CD4-positive, alpha-beta T cell (primary cell): ENCODE measurements around the gene BEND5. TPM values are rescaled to one million over a fixed set of nuclear protein-coding genes. Genes with fewer than 3 reads are reported as not detected.

Experiments
- ATAC-seq: fragments of 200-7000 bp; cut with Tn5 transposase; one replicate; pipeline ENCODE4 v1.10.0; 2022; ENCODE audit warnings: mild to moderate bottlenecking; ENCODE audit not compliant: poor library complexity
- CTCF ChIA-PET: fragments of 350-600 bp; sonication (Branson Sonifier 250); formaldehyde crosslinking; loops from one replicate; lab custom pipeline; 2021; ENCODE audit warnings: antibody characterized with exemption, inconsistent platforms; lab: Charles Lee
- POLR2A ChIA-PET: fragments of 350-600 bp; sonication (Branson Sonifier 250); formaldehyde crosslinking; loops from one replicate; lab custom pipeline; 2021; ENCODE audit warnings: antibody characterized with exemption, inconsistent platforms; lab: Charles Lee
- DNase-seq, 14 experiments: peaks; one replicate each; pipeline ENCODE4 v3.0.0-alpha.2; 2013 to 2020; ENCODE audit warnings: mixed read lengths in 2 of 14
- H3K27ac ChIP-seq, 2 donors: one replicate each; pipeline versions ENCODE4 v1.5.1 to v1.7.0; 2013; ENCODE audit warnings: low read length in 2 of 2, low read depth in 1 of 2, mild to moderate bottlenecking in 1 of 2
- H3K27me3 ChIP-seq, 2 experiments: 1 replicate in 1 of 2; 2 replicates in 1 of 2; pipeline versions ENCODE4 v1.6.1 to v1.7.0; 2013; ENCODE audit warnings: low read length in 2 of 2, control low read depth in 1 of 2, mild to moderate bottlenecking in 1 of 2, moderate library complexity in 1 of 2; ENCODE audit not compliant: insufficient read depth in 2 of 2, control insufficient read depth in 1 of 2
- H3K36me3 ChIP-seq: one replicate; pipeline ENCODE4 v1.6.1; 2013; ENCODE audit warnings: low read length, control low read depth; ENCODE audit not compliant: insufficient read depth
- H3K4me1 ChIP-seq: one replicate; pipeline ENCODE4 v1.6.1; 2013; ENCODE audit warnings: low read length, control low read depth; ENCODE audit not compliant: insufficient read depth
- H3K4me3 ChIP-seq: one replicate; pipeline ENCODE4 v1.5.1; 2013; ENCODE audit warnings: mild to moderate bottlenecking, low read length, moderate library complexity
- H3K9me3 ChIP-seq, 2 experiments: 1 replicate in 1 of 2; 2 replicates in 1 of 2; pipeline versions ENCODE4 v1.6.1 to v1.7.0; 2013; ENCODE audit warnings: low read length in 2 of 2, mild to moderate bottlenecking in 2 of 2, control low read depth in 1 of 2, moderate library complexity in 1 of 2; ENCODE audit not compliant: control insufficient read depth in 1 of 2, insufficient read depth in 1 of 2
- H3K27ac Mint-ChIP-seq: one replicate; pipeline ENCODE4 v1.8.0; 2020; ENCODE audit warnings: mixed read lengths
- H3K27me3 Mint-ChIP-seq: one replicate; pipeline ENCODE4 v1.8.0; 2021; ENCODE audit warnings: mixed read lengths
- H3K36me3 Mint-ChIP-seq: one replicate; pipeline ENCODE4 v1.8.0; 2021; ENCODE audit warnings: low read depth, mixed read lengths
- H3K4me1 Mint-ChIP-seq: one replicate; pipeline ENCODE4 v1.8.0; 2021; ENCODE audit warnings: low read depth, mixed read lengths
- H3K4me3 Mint-ChIP-seq: one replicate; pipeline ENCODE4 v1.8.0; 2020; ENCODE audit warnings: mild to moderate bottlenecking, mixed read lengths
- H3K9me3 Mint-ChIP-seq: one replicate; pipeline ENCODE4 v1.8.0; 2020; ENCODE audit warnings: mixed read lengths
- CTCF ChIP-seq: fragments of 200-600 bp; IDR thresholded peaks from one replicate; pipeline ENCODE4 v1.8.0; 2022; ENCODE audit warnings: antibody characterized with exemption, mild to moderate bottlenecking
- intact Hi-C, 2 experiments: fragments of 100-400 bp; cut with DNase I in 1 of 2; cut with micrococcal nuclease in 1 of 2; formaldehyde crosslinking; loops; one replicate each; pipeline versions ENCODE4 v1.15.1 to v1.9.0; 2023 to 2025; cut with DNase I, micrococcal nuclease
- total RNA-seq, 174 experiments: library from RNA in 2 of 174; stranded (reverse) in 2 of 174; gene quantifications; one replicate each; pipeline ENCODE4 v1.2.3 and lab custom pipeline; 2021 to 2026

BEND5 gene
- total RNA-seq, 2 experiments from 2014 or later: 5.6 to 5.7 TPM

- no peaks in the 10 kb centered on the region for H3K4me1 Mint-ChIP-seq
- Histone ChIP-seq H3K27me3 (no peaks in the 10 kb centered on the region), H3K4me1 (no peaks in the 10 kb centered on the region), H3K9me3 (no peaks in the 10 kb centered on the region), H3K4me3 (no peak overlapping the region), H3K36me3 (no peaks in the 10 kb centered on the region), H3K27ac (no peak overlapping the region)
- ChIA-PET CTCF (no interaction called here), POLR2A (no interaction called here)
- H3K4me3 Mint-ChIP-seq: no peak overlapping the region
- H3K36me3 Mint-ChIP-seq: peaks cover 38% of the 10 kb centered on the region
- no peaks in the 10 kb centered on the region for H3K9me3 Mint-ChIP-seq
- intact Hi-C loops: no loop called here
- no peak for DNase-seq
- no peak overlapping the region for H3K27ac Mint-ChIP-seq
- H3K27me3 Mint-ChIP-seq: no peaks in the 10 kb centered on the region
- no peak for ATAC-seq
- TF ChIP-seq CTCF: no peak
Observed at GRCh38 chr1:48739091-48739490, 37.6 kb downstream of the BEND5 start.

- H3K27ac ChIP-seq: no peak overlapping the region
- POLR2A ChIA-PET: no interaction called here
- no peaks in the 10 kb centered on the region for H3K9me3 ChIP-seq
- Mint-ChIP-seq H3K4me1 (no peaks in the 10 kb centered on the region), H3K27me3 (no peaks in the 10 kb centered on the region), H3K9me3 (no peaks in the 10 kb centered on the region), H3K4me3 (no peak overlapping the region), H3K27ac (no peak overlapping the region), H3K36me3 (peaks cover 38% of the 10 kb centered on the region)
- H3K27me3 ChIP-seq: no peaks in the 10 kb centered on the region
- intact Hi-C loops: no loop called here
- CTCF ChIA-PET: no interaction called here
- TF ChIP-seq CTCF: no peak
- no peaks in the 10 kb centered on the region for H3K4me1 ChIP-seq
- H3K4me3 ChIP-seq: no peak overlapping the region
- DNase-seq: no peak
- ATAC-seq: no peak
- no peaks in the 10 kb centered on the region for H3K36me3 ChIP-seq
Observed at GRCh38 chr1:48738356-48738755, 38.3 kb downstream of the BEND5 start.

GRCh38 chr1:48735796-48736195 is 40.9 kb downstream of the BEND5 start:
- ATAC-seq (no peak), DNase-seq (no peak)
- H3K27ac ChIP-seq: no peak overlapping the region
- no peak for TF ChIP-seq CTCF
- no peaks in the 10 kb centered on the region for H3K27me3 Mint-ChIP-seq
- H3K36me3 Mint-ChIP-seq: peaks cover 19% of the 10 kb centered on the region
- H3K4me3 Mint-ChIP-seq: no peak overlapping the region
- no peaks in the 10 kb centered on the region for H3K4me1 Mint-ChIP-seq
- POLR2A ChIA-PET: no interaction called here
- H3K36me3 ChIP-seq: no peaks in the 10 kb centered on the region
- H3K4me3 ChIP-seq: no peak overlapping the region
- no peaks in the 10 kb centered on the region for H3K9me3 ChIP-seq
- CTCF ChIA-PET: no interaction called here
- no peaks in the 10 kb centered on the region for H3K4me1 ChIP-seq
- no peaks in the 10 kb centered on the region for H3K9me3 Mint-ChIP-seq
- H3K27ac Mint-ChIP-seq: no peak overlapping the region
- intact Hi-C loops: no loop called here
- H3K27me3 ChIP-seq: no peaks in the 10 kb centered on the region
